Stimulated activated CD4-positive, alpha-beta T cell treated with anti-CD3 and anti-CD28 coated beads, Interleukin-15, amount 100 ng/mL, for 48 hours (primary cell): Measurements from ENCODE around the gene SGIP1.

Experiments
- DNase-seq, 2 donors: peaks; one replicate each; pipeline ENCODE4 v3.0.0-alpha.2; 2020; ENCODE audit warnings: low read depth in 2 of 2

Gene SGIP1

GRCh38 chr1:66605419-66605997 lies 71.6 kb downstream of the SGIP1 start:
- DNase-seq: no peak

- DNase-seq: no peak
These were observed 72.6 kb downstream of the SGIP1 start for GRCh38 chr1:66606362-66607065.

- DNase-seq: no peak
These were observed 73.5 kb downstream of the SGIP1 start for GRCh38 chr1:66607458-66607857.

GRCh38 chr1:66613187-66613586 lies 79.2 kb downstream of the SGIP1 start:
- no peak for DNase-seq

- no peak for DNase-seq
These were observed 83.6 kb downstream of the SGIP1 start for GRCh38 chr1:66617362-66618184.

- DNase-seq: no peak
These were observed 84.4 kb downstream of the SGIP1 start for GRCh38 chr1:66618390-66618789.

- no peak for DNase-seq
These were observed 89.9 kb downstream of the SGIP1 start for GRCh38 chr1:66623812-66624211.

- DNase-seq: no peak
These were observed 90.6 kb downstream of the SGIP1 start for GRCh38 chr1:66624412-66625060.

GRCh38 chr1:66626261-66626660 lies 92.3 kb downstream of the SGIP1 start:
- DNase-seq: no peak

- DNase-seq: no peak
These were observed 95.0 kb downstream of the SGIP1 start for GRCh38 chr1:66628926-66629325.

GRCh38 chr1:66633159-66633558 lies 99.2 kb downstream of the SGIP1 start:
- DNase-seq: no peak

- DNase-seq: no peak
These were observed 103.2 kb downstream of the SGIP1 start for GRCh38 chr1:66637146-66637545.

GRCh38 chr1:66641891-66642473 lies 108.0 kb downstream of the SGIP1 start:
- DNase-seq: no peak

- DNase-seq: no peak
These were observed 109.0 kb downstream of the SGIP1 start for GRCh38 chr1:66642992-66643391.

GRCh38 chr1:66644331-66644730 lies 110.4 kb downstream of the SGIP1 start:
- DNase-seq: no peak

GRCh38 chr1:66648901-66649595 lies 115.1 kb downstream of the SGIP1 start:
- no peak for DNase-seq

- no peak for DNase-seq
These were observed 118.6 kb downstream of the SGIP1 start for GRCh38 chr1:66652556-66652955.

GRCh38 chr1:66654643-66655042 lies 120.7 kb downstream of the SGIP1 start:
- DNase-seq: no peak

- DNase-seq: no peak
These were observed 137.5 kb downstream of the SGIP1 start for GRCh38 chr1:66671455-66671854.

GRCh38 chr1:66676613-66677298 lies 142.8 kb downstream of the SGIP1 start:
- DNase-seq: no peak

- DNase-seq: no peak
These were observed 144.2 kb downstream of the SGIP1 start for GRCh38 chr1:66678146-66678545.
